Loucy (cell line): ENCODE data around the gene TLE7.

Source experiments
- EZH2phosphoT487 ChIP-seq: fragments of 200-600 bp; IDR thresholded peaks from 2 replicates; pipeline ENCODE4 v1.6.1; 2018; ENCODE audit warnings: antibody characterized with exemption, mild to moderate bottlenecking, moderate library complexity, borderline replicate concordance
- TF ChIP-seq, protein P1 (sequence below): fragments of 200-600 bp; sonication (generic); conservative IDR thresholded peaks from 2 replicates; pipeline ENCODE4 v1.5.1; 2014; ENCODE audit warnings: mild to moderate bottlenecking, antibody characterized with exemption, low read length

- TF ChIP-seq, protein P1, sequence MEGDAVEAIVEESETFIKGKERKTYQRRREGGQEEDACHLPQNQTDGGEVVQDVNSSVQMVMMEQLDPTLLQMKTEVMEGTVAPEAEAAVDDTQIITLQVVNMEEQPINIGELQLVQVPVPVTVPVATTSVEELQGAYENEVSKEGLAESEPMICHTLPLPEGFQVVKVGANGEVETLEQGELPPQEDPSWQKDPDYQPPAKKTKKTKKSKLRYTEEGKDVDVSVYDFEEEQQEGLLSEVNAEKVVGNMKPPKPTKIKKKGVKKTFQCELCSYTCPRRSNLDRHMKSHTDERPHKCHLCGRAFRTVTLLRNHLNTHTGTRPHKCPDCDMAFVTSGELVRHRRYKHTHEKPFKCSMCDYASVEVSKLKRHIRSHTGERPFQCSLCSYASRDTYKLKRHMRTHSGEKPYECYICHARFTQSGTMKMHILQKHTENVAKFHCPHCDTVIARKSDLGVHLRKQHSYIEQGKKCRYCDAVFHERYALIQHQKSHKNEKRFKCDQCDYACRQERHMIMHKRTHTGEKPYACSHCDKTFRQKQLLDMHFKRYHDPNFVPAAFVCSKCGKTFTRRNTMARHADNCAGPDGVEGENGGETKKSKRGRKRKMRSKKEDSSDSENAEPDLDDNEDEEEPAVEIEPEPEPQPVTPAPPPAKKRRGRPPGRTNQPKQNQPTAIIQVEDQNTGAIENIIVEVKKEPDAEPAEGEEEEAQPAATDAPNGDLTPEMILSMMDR = no peak
- TF ChIP-seq EZH2phosphoT487 = no peak
These were observed 8.9 kb downstream of the TLE7 start for GRCh38 chr16:71432906-71433305.
